Fibroblast of upper back skin (primary cell): ENCODE results near the gene WNT4.
A peak's percentile ranks its signal among the peaks of the same experiment; 100 is the strongest.

Source experiments
- DNase-seq: peaks from one replicate; pipeline ENCODE4 v3.0.0-alpha.2; 2013

WNT4 gene

GRCh38 chr1:22128392-22128791 is 14.5 kb downstream of the WNT4 start:
- no peak for DNase-seq

DNA sequence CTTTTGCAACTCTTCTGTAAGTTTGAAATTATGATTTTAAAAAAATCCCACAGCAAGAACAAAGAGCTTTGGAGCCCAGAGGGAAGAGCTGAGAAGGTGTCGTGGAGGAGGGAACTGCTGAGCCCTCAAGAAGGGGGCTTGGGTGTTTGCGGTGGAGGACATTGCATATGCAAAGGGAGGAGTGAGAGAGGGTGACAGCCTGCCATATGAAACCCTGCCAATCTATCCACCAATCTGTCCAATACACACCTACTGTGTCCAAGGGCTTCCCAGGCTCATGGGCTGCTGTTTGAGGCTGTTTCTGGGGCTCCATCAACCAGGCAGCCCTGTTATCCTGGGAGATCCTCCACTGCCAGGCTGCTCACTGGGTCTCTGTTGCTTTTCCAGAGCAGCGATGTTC is 15.2 kb downstream of the WNT4 start:
- no peak for DNase-seq

GRCh38 chr1:22127248-22127647 is 15.6 kb downstream of the WNT4 start:
- DNase-seq = no peak

GRCh38 chr1:22126531-22126930 is 16.4 kb downstream of the WNT4 start:
- no peak for DNase-seq

- DNase-seq = no peak
Measured at GRCh38 chr1:22124592-22125229, 18.2 kb downstream of the WNT4 start.

DNA sequence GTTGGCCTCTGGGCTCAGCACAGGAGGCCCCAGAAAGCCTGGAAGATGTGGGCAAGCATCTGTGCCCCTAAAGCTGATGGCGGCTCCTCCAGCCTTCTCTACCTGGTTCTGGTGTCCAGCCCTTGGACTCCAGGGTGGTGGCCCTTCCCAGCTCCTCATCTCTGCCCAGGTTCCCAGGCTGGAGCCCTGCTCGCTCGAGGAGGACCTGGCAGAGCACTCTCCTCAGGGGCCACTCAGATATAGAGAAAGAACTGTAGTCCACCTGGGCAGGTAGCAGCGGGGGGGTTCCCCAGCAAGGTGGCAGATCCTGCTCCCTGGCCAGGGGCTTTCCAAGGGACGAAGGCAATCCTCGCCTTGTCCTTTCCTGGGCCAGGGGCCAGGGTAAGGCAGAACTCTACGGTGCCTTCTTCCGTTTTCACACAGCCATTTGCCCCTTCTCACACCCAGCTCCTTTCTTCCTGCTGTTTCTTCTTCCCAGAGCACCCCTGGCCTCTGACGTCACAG is 18.9 kb downstream of the WNT4 start:
- DNase-seq = no peak

DNA sequence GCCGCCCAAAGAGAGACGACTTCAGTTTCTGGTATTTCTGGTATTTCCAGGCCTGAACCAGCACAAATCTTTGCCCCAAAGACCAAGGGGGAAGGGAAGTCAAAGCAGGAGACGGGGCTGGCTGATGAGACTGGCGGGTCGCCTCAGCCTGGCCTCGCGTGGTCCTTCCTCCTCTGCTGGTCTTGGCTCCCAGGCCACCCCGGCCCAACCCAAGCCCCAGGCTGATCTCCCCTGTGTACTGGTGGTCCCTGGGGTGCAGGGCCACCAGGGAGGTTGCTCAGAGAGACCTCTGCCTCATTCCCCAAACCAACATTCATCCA is 19.9 kb downstream of the WNT4 start:
- DNase-seq = peak; percentile 41

GRCh38 chr1:22122273-22123070 is 20.4 kb downstream of the WNT4 start:
- DNase-seq = no peak

DNA sequence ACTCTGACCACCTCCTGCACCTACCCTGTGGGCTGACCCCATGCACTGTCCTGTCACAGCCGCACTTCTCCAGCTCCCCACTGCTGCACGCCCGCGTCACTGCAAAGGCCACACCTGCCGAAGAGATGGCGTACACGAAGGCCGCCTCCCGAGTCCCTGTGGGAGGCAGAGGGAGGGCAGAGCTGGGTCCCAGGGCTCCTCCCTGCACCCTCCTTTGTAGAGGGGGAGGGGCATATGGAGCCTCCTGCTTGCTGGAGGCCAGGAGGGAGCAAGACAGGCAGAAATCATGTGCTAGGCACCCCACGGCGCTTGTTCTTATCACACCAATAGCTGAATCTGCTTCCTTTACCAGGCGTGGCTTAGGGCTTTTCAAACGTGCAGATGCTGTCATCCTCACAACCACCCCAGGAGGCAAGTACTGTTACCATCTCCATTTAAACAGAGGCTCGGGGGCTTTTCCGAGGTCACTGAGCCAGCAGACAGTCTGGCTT is 21.4 kb downstream of the WNT4 start:
- DNase-seq = no peak

GRCh38 chr1:22120469-22120790 is 22.5 kb downstream of the WNT4 start:
- no peak for DNase-seq

DNA sequence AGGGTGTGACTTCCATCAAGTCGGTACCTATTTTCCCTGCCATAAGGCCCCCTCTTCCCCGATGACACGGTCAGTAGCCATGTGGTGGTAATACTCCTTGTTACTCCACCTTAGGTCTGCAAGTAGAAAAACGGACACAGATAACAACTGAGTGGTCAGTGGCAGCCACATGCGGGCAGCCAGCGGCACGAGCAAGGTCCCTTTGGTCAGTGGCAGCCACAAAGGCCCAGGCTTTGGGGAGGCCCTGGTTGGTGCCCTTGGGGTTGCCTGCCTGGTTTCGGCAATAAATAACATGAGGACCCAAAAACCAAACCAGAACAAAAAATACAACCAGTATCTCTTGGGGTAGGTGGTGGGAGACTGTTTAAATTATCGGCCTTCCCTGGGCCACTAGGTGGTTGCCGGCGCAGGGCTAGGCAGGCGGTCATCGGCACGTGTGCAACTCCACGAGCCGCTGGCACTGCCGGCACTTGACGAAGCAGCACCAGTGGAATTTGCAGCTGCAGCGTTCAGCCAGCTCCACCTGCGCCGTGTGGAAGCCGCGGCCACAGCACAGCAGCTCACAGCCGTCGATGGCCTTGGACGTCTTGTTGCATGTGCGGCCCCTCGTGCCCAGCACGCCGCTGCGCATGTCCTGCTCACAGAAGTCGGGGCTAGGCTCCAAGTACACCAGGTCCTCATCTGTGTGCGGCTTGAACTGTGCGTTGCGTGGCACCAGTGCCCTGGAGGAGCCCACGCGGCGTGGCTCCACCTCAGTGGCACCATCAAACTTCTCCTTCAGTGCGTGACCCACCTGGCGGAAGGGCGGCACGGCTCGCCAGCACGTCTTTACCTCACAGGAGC is 23.1 kb downstream of the WNT4 start:
- no peak for DNase-seq

- no peak for DNase-seq
Measured at GRCh38 chr1:22118291-22118992, 24.5 kb downstream of the WNT4 start.

GRCh38 chr1:22117851-22118250 is 25.0 kb downstream of the WNT4 start:
- no peak for DNase-seq

DNA sequence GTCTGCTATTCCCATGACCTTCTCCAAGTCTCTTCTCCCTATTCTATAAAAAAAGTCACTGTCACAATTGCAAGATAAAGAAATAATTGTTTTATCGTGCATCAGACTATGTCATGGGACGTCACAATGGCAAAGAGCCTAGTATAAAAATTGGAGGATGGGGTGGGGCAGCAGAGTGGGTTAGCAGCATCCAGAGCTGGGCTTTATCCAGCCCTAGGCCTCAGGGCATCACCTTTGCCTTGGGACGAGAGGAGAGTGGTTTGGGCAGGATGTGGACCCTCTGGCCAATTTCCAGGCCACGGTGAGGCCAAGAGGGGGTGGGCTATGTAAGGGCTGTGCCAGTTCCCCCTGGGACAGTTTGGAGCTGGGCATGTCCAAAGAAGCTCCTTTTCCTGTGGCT is 25.7 kb downstream of the WNT4 start:
- no peak for DNase-seq

DNA sequence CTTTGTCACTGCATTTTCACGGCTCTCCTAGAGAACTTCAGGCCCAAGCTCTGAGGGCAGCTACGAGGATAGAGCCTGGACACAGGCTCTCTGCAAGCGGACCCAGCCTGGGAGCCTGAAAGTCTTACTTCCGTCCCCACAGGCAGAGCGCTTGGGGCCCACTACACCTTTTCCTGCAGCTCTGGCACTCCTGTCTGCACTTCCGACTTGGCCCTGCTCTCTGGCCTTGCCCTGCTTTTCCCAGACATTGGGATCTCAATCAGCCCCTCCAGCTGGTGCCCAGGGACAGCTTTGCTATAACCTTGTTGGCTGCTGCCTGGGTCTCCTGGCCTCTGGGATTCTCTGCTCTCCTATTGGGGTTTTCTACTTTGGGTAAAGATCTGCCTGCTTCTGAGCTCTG is 27.6 kb downstream of the WNT4 start:
- no peak for DNase-seq

DNA sequence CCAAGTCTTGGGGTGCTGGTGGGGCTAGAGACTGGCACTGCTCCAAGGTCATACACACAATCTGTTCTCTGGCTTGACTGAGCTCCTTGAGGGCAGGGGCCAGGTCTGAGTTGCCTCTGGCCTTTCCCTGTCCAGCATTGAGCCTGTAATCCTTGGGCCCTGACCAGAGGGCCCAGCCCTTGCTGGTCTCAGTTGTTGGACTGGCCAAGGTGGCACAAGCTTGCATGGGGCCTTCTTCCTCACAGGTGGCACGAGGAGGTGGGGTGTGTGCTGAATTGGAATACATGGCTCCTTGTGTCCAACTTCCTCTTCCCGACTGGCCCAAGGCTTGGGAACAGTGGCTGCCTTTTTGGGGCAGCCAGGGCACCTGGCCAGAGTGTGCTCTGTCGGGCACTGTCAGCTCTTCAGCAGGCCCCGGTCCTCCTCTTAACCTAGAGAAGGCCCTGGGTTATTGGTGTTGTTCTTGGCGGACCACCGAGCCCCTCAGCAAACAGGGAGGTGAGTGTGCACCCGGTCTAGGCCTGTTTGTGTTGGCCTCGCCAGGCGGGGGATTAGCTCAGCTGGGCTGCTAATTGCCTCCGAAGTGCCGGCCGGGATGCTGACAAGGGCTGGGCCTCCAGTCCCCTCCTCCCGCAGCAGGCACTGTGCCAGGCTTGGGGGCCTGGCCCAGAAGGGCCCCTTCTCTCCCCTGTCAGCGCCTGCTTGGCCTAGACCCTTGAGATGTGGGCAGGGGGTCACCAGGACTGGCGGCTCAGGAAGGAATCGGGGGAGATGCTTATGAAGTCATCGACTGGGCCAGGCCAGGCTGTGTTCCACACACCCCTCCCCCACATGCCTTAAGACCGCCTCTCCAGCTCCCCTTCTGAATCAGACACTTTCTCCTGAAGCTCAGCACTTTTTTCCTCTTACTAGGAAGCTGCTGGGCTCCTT is 28.5 kb downstream of the WNT4 start:
- peak; percentile 76 for DNase-seq

GRCh38 chr1:22112554-22112953 is 30.3 kb downstream of the WNT4 start:
- DNase-seq = no peak

- peak; percentile 46 for DNase-seq
Measured at GRCh38 chr1:22111620-22112019, 31.3 kb downstream of the WNT4 start.

- no peak for DNase-seq
Measured at GRCh38 chr1:22111115-22111514, 31.8 kb downstream of the WNT4 start.

DNA sequence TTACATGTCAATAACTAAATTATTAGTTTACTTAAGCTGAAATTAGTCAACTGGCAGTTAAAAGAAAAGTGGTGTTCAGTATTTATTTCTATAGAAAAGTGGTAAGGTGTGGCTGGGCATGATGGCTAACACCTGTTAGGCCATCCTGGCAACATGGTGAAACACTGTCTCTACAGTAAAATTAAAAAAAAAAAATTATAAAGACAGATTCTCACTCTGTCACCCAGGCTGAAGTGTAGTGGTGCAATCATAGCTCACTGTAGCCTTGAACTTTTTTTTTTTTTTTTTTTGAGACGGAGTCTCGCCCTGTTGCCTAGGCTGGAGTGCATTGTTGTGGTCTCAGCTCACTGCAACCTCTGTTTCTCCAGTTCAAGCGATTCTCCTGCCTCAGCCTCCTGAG is 32.9 kb downstream of the WNT4 start:
- no peak for DNase-seq

- DNase-seq = peak; percentile 49
Measured at GRCh38 chr1:22108339-22109105, 34.4 kb downstream of the WNT4 start.
